Upper lobe of right lung (tissue), 1 donor: ENCODE data around the gene PDLIM1. TPM values are rescaled to one million over a fixed set of nuclear protein-coding genes. Genes with fewer than 3 reads are reported as not detected.

Source experiments
- ATAC-seq: fragments of 200-7000 bp; cut with Tn5 transposase; one replicate; pipeline ENCODE4 v1.9.1; 2020; ENCODE audit warnings: mild to moderate bottlenecking, moderate library complexity
- DNase-seq: peaks from one replicate; pipeline ENCODE4 v3.0.0-alpha.2; 2020
- H3K27ac ChIP-seq: fragments of 200-600 bp; one replicate; pipeline ENCODE4 v1.8.0; 2022
- H3K27me3 ChIP-seq: fragments of 200-600 bp; one replicate; pipeline ENCODE4 v1.8.0; 2022; ENCODE audit warnings: mild to moderate bottlenecking
- H3K36me3 ChIP-seq: fragments of 200-600 bp; one replicate; pipeline ENCODE4 v1.8.0; 2022
- H3K4me1 ChIP-seq: fragments of 200-600 bp; one replicate; pipeline ENCODE4 v1.8.0; 2022
- H3K4me3 ChIP-seq: fragments of 200-600 bp; one replicate; pipeline ENCODE4 v1.8.0; 2022; ENCODE audit warnings: mild to moderate bottlenecking
- H3K9me3 ChIP-seq: fragments of 200-600 bp; one replicate; pipeline ENCODE4 v1.8.0; 2022
- CTCF ChIP-seq: fragments of 200-600 bp; IDR thresholded peaks from one replicate; pipeline ENCODE4 v1.8.0; 2022; ENCODE audit warnings: antibody characterized with exemption
- intact Hi-C: fragments of 100-400 bp; cut with DNase I; formaldehyde crosslinking; loops from one replicate; pipeline ENCODE4 v1.11.0; 2022
- total RNA-seq: library from RNA; stranded (reverse); fragmentation: NEBNext Ultra II Directional; extraction: Animal tissue kit (Norgen Biotek cat#: 25700); gene quantifications from one replicate; pipeline ENCODE4 v1.2.1, GENCODE V29; 2021
- donor health status: DM: no; HTN: yes; CAD: no; lungs with severe emphysema.

PDLIM1 gene
- total RNA-seq, 1 donor from 2014 or later, result 190 TPM

- Histone ChIP-seq H3K36me3 (no peaks in the 10 kb centered on the region), H3K27me3 (no peaks in the 10 kb centered on the region), H3K4me3 (no peak overlapping the region), H3K4me1 (no peaks in the 10 kb centered on the region), H3K27ac (no peak overlapping the region), H3K9me3 (no peaks in the 10 kb centered on the region)
- TF ChIP-seq CTCF, result no peak
- DNase-seq (no peak), ATAC-seq (peak; percentile 50)
- intact Hi-C loops, result no loop called here
Measured at GRCh38 chr10:95201736-95202135, 89.1 kb downstream of the PDLIM1 start.

GRCh38 chr10:95196046-95196445 lies 94.8 kb downstream of the PDLIM1 start:
- Histone ChIP-seq H3K9me3 (no peaks in the 10 kb centered on the region), H3K4me1 (no peaks in the 10 kb centered on the region), H3K27me3 (no peaks in the 10 kb centered on the region), H3K36me3 (no peaks in the 10 kb centered on the region), H3K27ac (no peak overlapping the region), H3K4me3 (no peak overlapping the region)
- TF ChIP-seq CTCF, result no peak
- intact Hi-C loops, result no loop called here
- DNase-seq (no peak), ATAC-seq (no peak)

- H3K27me3 ChIP-seq, result no peaks in the 10 kb centered on the region
- no peak for TF ChIP-seq CTCF
- no peak within 1 kb of the TSS for H3K4me3 ChIP-seq
- ATAC-seq, result no peak
- no peaks in the 10 kb centered on the region for H3K4me1 ChIP-seq
- H3K27ac ChIP-seq, result no peak within 1 kb of the TSS
- no peaks in the 10 kb centered on the region for H3K9me3 ChIP-seq
- DNase-seq, result no peak
- H3K36me3 ChIP-seq, result no peaks in the 10 kb centered on the region
- intact Hi-C loops, result no loop called here
Measured at GRCh38 chr10:95193944-95194343, 96.9 kb downstream of the PDLIM1 start, which contains the start of gene ACSM6. Gene ACSM6 (plus strand): TSS chr10:95194238. CDS start chr10:95194486, 248 bp downstream.

- DNase-seq (no peak), ATAC-seq (peak; percentile 79)
- no peak overlapping the region for H3K4me3 ChIP-seq
- no peak overlapping the region for H3K27ac ChIP-seq
- no peak for TF ChIP-seq CTCF
- no peaks in the 10 kb centered on the region for H3K4me1 ChIP-seq
- H3K27me3 ChIP-seq, result no peaks in the 10 kb centered on the region
- H3K36me3 ChIP-seq, result no peaks in the 10 kb centered on the region
- H3K9me3 ChIP-seq, result no peaks in the 10 kb centered on the region
- intact Hi-C loops, result no loop called here
Measured at GRCh38 chr10:95188593-95188992, 102.2 kb downstream of the PDLIM1 start.

- DNase-seq, result no peak
- Histone ChIP-seq H3K4me3 (no peak overlapping the region), H3K27me3 (no peaks in the 10 kb centered on the region), H3K36me3 (no peaks in the 10 kb centered on the region), H3K27ac (no peak overlapping the region), H3K9me3 (no peaks in the 10 kb centered on the region), H3K4me1 (no peaks in the 10 kb centered on the region)
- intact Hi-C loops, result no loop called here
- TF ChIP-seq CTCF, result no peak
- no peak for ATAC-seq
Measured at GRCh38 chr10:95187617-95188016, 103.2 kb downstream of the PDLIM1 start.

Other genes starting within 250 kb of the PDLIM1 start
- gene CYP2C8, start 221.5 kb downstream of the PDLIM1 start, total RNA-seq, result 0.46 TPM
- not detected for gene ACSM6, start 96.8 kb downstream of the PDLIM1 start, total RNA-seq